GM18499 (cell line): ENCODE results near the gene RELL1.

Experiments used
- ATAC-seq: cut with Tn5 transposase; IDR thresholded peaks from one replicate; pipeline ENCODE4 v1.9.1; 2021; ENCODE audit warnings: moderate number of reproducible peaks; ENCODE audit not compliant: insufficient read depth, unreplicated experiment

The RELL1 gene

DNA sequence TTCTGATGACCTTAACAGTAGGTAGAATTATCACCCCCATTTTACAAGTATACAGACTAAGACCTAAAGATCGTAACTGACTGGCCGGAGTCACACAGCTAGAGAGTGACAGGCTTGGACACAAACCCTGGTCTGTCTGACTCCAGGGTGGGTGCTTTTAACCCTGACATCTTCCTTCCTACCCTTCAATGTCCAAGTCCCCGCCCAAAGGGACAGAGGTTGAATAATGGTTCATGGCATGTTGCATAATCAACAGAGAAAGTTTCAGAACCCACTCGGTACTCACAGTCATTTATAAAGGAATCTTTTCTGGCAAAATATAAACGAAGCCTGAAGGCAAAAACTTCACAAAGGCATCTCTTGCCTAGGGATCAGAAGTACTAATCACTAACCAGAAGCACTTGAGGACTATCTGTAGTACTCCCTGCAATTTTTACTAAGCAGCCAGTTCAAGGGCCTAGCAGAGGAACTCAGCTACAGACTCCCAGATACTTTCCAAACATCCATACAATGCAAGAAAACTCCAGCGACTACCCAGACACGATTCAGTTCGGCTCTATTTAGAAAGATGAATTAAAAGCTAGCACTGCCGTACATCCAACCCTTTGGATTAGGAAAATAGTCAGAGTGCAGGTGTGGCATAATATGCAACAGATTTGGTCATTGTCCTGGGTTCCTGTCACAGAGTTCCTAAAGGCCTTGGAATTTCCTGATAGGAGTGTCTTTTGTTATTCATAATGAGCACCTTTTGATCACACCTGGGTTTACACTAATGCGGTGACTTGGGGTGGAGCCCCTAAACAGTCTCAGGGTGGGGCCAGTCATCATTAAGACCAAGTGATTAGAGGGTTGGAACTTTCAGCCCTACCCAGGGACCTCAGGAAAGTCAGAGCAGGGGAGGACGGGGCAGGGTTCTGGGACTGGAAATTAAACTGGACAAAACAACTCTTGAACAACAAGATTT, 44.0 kb downstream of the RELL1 start:
- ATAC-seq: no peak

DNA sequence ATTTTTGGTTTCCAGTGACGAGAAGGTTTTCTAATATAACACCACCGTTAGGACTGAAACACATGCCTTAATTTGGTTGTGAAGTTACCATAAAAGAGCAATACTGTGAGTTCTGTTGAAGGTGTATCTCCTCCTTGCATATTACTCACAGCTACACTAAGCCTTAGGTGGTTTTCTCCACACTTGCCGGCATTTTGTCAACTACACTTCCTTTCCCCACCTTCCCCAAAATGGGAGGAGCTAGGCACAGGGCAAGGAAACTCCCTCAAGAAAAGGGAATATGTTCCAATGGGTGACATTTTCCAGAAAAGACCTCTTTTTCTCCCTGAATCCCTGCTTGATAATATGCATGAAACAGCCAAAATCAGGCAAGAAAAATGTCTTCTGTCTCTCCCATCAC, 44.8 kb downstream of the RELL1 start:
- ATAC-seq: no peak

DNA sequence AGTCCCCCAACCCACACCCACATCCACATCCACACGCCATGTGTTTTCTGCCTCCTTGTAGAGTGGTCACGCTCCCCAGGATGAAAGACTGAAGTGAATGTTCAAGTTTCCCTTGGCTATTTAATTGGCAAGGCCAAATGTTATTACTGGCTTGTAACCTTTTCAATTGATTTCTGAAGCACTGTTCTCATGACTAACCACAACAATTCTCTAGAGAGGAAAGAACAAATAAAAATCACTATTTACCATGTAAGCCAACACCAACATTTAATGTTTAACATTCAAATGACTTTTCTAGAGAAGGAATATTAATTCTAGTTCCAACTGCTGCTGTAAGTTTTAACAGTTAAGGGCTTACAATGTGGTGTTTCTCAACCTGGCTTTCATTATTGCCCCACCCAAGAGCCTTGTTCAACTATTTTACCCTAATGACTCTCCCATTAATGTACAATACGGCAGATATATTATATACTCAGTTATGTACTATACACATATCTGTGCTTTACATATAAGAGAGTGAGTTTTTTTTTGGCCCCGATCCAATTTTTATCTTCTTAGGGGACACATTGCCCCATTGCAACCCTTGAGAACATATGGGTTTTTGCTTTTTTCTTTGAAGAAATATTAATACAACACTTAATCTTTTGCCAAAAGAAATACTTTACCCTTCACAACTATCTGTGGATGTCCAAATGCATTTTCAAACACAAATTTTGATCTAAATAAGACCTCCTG, 46.5 kb downstream of the RELL1 start:
- no peak for ATAC-seq

DNA sequence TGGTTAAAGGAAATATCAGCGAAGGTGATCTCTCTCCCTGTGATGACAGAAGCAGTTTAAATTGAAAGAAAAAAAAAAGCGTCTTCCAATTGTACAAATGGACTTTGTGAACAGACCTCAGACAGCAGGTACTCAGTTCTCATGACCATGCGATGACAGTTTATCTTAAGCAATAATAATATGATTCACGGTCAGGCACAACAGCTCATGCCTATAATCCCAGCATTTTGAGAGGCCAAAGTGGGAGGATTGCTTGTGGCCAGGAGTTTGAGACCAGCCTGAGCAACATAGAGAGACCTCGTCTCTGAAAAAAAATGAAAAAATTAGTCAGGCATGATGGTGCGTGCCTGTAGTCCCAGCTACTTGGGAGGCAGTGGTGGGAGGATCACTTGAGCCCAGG, 51.0 kb downstream of the RELL1 start:
- ATAC-seq: no peak

DNA sequence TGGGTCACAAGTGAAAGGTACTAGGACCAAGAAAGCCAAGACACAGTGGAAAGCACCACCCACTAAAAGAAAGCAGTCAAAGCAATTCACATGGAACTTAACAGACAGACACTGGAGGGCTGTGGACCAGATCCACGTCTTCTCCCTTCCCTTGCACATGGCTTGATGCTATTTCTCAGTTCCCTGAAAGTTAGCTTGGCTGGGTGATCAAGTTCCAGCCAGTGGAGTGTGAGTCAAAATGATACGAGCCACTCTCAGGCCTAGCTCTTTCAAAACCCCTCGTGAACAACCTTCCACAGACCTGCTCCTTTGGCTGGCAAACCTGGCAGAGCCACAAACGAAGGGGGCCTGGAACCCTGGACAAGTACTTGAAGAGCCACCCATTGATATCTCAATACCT, 52.0 kb downstream of the RELL1 start:
- no peak for ATAC-seq

DNA sequence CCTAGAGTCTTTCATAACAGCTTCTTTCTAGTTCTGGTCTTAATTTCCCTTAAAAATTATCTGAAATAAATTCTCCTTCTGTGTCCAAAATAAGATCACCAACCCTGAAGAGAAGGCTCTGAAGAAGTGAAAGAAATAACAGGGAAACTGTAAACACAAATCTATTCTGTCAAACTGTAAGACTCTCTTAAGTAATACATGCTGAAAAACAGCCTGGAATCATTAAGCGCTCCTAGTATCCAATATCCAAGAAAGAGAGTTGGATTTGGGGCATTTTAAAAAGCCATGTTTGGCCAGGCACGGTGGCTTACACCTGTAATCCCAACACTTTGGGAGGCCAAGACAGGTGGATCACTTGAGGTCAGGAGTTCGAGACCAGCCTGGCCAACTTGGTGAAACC, 53.3 kb downstream of the RELL1 start:
- no peak for ATAC-seq

DNA sequence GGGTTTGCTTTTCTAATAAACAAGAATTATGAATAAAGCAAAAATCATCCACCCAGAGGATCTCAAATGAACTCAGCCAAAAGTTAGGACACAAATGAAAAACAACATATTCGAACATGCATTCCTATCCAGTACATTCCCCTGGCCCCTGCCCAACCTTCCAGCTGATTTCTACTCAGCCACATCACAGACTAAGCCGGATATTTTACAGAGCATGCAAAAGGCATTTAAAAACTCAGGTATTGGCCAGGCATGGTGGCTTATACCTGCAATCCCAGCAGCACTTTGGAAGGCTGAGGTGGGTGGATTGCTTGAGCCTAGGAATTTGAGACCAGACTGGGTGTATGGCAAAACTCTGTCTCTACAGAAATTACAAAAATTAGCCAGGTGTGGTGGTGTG, 54.6 kb downstream of the RELL1 start:
- no peak for ATAC-seq

DNA sequence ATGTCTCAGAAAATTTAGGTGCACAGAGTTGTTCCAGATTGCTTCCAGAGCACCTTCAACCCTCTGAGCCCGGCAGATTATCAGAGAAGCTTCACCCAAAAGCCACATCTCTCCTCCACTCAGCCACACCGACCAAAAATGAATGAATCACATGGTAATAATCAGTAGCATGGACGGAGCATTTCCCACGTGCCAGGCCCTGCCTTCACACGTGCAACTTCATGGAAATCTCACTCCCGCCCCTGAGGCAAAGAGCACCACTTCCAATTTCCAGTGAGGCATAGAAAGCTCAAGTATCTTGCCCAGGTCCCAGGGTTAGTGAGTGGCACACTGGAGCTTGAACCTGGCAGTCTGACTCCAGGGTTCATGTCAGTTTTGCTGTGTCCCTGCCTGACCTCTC, 56.5 kb downstream of the RELL1 start:
- no peak for ATAC-seq

DNA sequence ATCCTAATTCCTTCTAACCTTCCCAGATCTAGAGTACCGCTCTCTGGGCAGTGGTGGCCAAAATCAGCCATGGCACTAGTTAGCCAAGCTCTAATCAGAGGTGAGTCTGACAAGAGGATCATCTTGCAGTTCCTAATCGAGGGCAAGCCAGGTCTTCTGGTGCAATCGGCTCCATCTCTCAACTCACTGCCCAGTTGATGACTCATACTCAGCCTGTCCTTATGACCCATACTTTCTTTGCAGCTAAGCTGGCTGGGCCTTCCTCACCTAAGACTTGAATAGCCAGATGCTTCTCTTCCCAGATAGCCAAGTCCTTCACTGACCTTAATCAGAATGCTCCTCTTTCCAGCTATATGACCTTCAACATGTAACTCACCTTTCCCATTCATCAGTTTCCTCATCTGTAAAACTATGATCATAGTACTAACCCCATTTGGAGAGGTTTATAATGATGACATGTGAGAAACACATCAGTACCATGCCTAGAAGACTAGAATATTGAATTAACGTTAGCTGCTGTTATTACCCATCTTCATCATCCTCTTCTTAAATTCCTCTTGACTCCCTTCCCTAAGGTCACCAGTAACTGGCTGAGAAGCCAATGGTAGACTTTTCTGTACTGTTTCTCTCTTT, 57.1 kb downstream of the RELL1 start:
- ATAC-seq: no peak

DNA sequence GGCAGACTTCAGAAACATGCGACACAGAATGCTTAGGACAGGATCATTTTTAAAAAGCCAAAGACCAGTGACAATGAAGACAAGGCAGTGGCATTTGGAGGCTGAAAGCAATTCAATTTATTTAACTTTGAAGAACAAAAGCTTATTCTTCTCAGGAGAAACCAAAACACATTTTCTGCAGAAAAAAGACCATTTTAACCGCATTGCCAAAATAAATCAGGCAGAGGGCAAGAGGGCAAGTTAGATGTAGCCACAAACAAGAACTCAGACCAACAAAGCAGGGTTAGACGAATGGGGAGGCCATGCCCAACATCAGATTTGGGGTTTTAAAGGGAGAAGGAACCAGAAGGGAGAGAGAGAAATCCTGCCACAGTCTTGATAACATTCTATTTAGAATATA, 58.9 kb downstream of the RELL1 start:
- no peak for ATAC-seq

DNA sequence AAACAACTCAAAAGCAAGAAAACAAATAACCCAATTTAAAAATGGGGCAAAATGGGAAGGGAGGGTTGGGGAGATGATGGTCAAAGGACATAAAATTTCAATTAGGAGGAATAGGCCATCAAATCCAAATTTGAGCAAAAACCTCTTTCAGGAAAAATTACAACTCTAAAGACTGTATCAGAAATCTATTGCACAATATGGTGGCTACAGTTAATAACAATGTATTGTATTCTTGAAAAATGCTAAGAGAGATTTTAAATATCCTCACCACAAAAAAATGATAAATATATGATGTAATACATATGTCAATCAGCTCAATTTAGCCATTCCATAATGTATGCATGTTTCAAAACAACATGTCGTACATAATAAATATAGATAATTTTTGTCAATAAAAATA, 60.7 kb downstream of the RELL1 start:
- ATAC-seq: no peak

DNA sequence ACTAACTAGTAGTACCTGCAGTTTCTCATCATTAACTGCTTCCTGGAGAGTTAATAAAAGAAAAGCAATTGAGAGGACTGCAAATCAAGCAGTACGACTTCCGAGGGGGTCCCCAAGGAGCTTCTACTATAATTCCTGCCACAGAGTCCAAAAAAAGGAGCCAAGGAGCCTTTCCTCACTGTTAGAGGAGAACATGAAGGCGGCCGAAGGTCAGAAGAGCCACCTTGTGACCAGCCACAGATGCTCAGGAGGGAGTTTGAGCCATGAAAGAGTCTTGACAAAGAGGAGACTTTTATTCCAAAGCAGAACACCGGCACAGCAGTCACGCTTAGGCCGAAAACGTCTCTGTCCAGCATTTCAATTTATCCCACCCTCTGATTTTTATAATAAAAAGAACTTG, 62.2 kb downstream of the RELL1 start:
- ATAC-seq: no peak

DNA sequence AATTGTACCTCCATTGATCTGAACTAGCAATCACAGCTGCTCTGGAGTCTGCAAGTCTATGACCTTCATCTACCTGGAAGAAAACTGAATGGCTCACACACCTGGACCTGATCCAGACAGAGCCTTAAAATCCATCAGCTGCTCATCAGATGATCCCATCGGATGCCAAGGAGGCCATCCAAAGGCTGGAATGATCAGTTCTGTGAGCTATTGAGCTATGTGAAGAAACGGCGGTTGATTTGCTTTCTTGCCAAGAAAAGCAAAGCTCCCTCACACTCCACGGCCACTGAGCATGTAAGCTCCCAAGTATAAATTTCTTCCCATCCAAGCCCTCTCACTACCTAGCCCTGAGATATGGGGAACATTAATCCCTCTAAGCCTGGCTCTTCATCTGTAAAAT, 63.1 kb downstream of the RELL1 start:
- no peak for ATAC-seq

DNA sequence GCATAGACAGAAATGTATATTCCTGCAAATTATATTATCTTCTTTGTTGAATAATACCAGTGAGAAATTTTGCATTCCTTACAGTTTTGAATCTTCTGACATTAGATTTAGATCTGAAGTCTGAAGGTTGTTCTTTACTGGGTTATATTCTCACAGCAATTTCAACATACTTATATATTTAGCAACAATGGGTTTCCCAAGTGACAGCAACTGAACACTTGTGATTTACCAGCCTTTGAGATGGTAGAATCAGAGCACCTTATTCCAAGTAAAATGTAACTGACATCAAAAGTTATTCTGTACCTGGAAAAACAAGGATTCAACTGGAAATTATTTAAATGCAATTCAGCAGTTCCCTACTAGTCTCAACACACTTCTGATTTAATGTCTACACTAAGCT, 66.0 kb downstream of the RELL1 start:
- no peak for ATAC-seq

DNA sequence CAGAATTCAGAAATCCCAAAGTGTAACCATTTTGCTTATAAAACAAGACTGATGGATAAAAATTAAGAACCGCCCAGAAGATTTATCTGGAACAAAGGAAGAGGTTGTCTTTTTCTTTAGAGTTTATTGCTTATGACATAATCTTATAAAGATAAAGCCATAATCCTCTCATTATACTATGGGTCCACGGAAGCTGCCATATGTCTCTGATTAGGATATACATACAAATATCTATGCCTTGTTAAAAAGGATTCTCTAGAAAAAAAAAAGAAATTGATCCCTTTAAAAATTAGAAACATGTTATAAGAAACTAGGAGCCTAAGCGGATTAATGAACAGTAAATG, 70.5 kb downstream of the RELL1 start:
- ATAC-seq: no peak

DNA sequence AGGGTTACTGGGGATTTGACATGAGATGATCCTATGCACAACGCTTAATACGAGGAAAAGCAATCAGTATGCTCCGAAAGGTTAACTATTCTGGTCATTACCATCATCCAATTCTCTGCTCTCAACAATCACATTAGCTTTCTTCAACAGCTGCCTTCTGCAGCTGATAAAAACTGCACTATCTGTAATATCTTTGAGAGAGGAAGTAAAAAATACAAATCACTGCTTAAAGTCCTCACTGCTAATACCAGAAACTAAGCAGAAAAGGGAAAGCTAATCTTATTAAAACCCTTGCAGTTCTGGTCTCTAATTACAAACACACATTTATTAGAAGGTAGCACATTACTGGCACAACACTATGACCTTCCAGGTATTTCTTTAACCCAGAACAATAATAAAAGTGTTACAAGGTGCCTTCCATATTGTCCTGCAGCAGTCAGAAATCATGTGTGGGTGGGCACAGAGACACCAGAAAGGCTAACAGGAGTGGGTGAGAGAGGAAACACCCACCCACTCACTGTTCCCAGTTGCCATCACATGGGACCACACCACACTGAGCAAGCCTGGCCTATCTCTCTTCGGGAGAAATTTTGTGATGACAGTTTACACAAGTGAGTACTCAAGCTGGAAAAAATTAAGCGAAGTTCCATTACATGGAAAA, 71.0 kb downstream of the RELL1 start:
- ATAC-seq: no peak

DNA sequence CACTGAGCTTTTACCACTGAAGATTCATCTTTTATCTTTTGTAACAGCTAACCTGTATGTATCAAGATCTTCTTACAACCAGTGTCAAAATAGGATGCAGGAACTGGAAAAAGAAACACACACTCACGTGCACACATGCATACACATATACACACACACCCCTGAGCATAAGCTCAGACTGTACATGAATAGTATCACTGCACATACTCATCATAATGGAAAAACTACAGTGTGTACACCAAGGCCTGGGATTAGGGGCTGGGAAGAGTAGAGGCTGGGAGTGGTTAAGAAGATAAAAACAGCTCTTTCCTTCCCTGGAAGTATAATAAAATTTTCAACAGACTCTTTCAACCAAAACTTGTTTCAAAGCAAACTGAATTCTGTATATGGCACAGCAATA, 73.4 kb downstream of the RELL1 start:
- ATAC-seq: no peak

DNA sequence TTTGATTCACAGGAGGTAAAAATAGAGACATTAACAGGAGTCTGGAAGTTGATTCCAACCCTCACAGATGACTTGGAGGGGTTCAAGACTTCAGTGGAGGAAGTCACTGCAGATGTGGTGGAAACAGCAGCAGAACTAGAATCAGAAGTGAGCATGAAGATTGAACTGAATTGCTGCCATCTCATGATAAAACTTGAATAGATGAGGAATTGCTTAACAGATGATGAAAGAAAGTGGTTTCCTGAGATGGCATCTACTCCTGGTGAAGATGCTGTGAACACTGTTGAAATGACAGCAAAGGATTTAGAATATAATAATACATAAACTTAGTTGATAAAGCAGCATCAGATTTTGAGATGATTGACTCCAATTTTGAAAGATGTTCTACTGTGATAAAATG, 76.5 kb downstream of the RELL1 start:
- ATAC-seq: no peak

DNA sequence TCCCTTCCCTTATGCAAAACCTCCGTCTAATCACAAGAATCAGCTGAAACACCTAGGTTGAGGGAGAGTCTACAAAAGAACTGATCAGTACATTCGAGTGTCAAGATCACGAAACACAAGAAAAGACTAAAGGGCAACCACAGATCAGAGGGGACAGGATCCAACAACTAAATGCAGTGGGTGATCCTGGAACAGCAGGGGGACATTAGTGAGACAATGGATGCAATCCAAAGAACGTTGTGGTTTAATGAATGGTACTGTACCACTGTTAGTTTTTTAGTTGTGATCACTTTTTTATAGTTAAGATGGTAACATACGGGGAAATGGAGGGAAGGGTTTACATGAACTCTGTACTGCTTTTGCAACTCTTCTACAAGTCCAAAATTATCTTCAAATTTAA, 79.2 kb downstream of the RELL1 start:
- no peak for ATAC-seq

DNA sequence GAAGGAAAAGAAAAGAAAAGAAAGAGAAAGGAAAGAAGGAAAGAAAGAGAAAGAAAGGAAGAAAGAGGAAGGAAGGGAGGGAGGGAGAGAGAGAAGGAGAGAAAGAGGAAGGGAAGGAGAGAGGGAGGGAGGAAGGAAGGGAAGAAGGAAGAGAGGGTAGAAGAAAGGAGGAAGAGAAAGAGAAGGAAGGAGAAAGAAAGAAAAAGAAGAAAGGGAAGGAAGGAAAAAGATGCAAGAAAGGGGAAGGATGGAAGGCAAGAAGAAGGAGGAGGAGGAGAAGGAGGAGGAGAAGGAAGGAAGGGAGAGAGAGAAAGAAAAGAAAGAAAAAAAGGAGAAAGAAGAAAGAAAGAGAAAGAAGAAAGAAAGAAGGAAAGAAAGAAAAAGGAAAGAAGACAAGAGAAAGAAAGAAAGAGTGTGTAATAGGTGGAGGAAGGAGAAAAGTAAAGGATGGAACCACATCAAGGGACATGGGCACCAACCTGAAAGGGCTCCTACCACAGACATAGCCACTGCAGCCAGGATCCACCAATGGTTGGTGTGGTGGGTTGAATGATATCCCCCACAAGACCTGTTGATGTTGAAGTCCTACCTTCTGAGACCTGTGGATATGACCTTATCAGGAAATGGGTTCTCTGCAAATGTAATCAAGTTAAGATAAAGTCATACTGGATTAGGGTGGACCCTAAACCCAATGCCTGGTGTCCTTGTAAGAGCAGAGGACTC, 80.2 kb downstream of the RELL1 start:
- ATAC-seq: no peak
